ENCODE measurements around the gene DCLRE1A. TPM values are rescaled to one million over a fixed set of nuclear protein-coding genes. Genes with fewer than 3 reads are reported as not detected.

The DCLRE1A gene
- total RNA-seq, 1 donor from 2014 or later: 6.7 TPM

DNA sequence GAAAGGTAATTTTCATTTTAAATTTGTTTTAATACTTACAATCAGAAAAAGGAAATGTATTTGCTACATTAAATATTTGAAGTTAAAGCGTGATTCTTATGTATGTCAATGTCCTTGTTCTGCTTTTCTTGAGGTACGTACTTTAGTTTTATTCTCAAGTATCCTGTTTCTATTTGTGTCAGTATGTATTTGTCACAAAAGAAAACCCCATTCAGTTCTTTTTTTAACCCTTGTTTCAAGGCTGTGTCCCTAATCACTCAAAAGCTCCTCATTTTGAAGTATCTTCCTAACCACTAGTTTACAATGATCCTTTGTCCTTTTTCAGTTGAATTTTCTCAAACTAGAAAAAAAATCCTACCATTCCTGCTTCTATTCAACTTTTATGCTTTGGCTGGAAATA, 25.8 kb upstream of the DCLRE1A start:
- Mint-ChIP-seq H3K27ac (no peak overlapping the region), H3K36me3 (peaks cover 34% of the 10 kb centered on the region), H3K4me1 (no peaks in the 10 kb centered on the region), H3K9me3 (peaks cover 13% of the 10 kb centered on the region), H3K4me3 (no peak overlapping the region), H3K27me3 (ENCODE audit: low read depth) (no peaks in the 10 kb centered on the region)
- TF ChIP-seq, protein P1, sequence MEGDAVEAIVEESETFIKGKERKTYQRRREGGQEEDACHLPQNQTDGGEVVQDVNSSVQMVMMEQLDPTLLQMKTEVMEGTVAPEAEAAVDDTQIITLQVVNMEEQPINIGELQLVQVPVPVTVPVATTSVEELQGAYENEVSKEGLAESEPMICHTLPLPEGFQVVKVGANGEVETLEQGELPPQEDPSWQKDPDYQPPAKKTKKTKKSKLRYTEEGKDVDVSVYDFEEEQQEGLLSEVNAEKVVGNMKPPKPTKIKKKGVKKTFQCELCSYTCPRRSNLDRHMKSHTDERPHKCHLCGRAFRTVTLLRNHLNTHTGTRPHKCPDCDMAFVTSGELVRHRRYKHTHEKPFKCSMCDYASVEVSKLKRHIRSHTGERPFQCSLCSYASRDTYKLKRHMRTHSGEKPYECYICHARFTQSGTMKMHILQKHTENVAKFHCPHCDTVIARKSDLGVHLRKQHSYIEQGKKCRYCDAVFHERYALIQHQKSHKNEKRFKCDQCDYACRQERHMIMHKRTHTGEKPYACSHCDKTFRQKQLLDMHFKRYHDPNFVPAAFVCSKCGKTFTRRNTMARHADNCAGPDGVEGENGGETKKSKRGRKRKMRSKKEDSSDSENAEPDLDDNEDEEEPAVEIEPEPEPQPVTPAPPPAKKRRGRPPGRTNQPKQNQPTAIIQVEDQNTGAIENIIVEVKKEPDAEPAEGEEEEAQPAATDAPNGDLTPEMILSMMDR (IDR thresholded peaks at IDR 0.05; ENCODE audit: unreplicated experiment): no peak
- no peak for DNase-seq (ENCODE audit: low spot score in 2 of 2, unreplicated experiment in 2 of 2)

DNA sequence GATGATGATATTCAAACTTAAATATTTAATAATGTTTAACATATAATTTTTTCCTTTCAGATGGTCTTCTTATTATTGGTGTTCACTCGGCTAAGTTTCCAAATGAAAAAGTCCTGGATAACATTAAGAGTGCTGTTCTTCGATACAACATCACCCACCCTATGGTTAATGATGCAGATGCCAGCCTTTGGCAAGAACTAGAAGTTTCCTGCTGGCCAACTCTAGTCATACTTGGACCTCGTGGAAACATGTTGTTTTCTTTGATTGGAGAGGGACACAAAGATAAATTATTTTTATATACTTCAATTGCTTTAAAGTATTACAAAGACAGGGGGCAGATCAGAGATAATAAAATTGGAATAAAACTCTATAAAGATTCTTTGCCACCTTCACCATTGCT, 22.6 kb upstream of the DCLRE1A start:
- no peak overlapping the region for H3K27ac Mint-ChIP-seq
- peaks cover 28% of the 10 kb centered on the region for H3K36me3 Mint-ChIP-seq
- TF ChIP-seq, protein P1 (IDR thresholded peaks at IDR 0.05; ENCODE audit: unreplicated experiment): no peak
- no peak for DNase-seq (ENCODE audit: low spot score in 2 of 2, unreplicated experiment in 2 of 2)
- H3K9me3 Mint-ChIP-seq: peaks cover 21% of the 10 kb centered on the region
- H3K4me1 Mint-ChIP-seq: no peaks in the 10 kb centered on the region
- no peak overlapping the region for H3K4me3 Mint-ChIP-seq
- H3K27me3 Mint-ChIP-seq (ENCODE audit: low read depth): no peaks in the 10 kb centered on the region

DNA sequence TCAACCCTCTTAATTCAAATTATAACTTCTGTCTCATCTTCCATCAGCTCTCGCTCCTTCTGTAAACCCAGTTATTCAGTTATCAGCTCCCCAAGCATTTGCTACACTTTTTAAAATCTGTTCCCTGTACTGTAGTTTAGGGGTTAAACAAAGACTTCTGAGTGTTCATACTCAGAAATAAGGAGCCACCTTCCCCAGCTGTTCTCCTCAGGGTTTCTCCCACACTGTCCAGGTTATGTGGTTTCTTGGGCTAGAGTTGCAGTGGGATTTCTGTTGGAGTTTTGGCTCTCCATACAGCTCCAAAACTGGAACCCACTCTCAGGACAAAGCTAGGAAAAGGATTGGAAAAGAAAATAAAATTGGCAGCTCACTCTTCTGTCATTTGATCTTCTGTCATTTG, 21.3 kb upstream of the DCLRE1A start:
- H3K4me3 Mint-ChIP-seq: no peak overlapping the region
- peaks cover 26% of the 10 kb centered on the region for H3K9me3 Mint-ChIP-seq
- no peaks in the 10 kb centered on the region for H3K4me1 Mint-ChIP-seq
- TF ChIP-seq, protein P1 (IDR thresholded peaks at IDR 0.05; ENCODE audit: unreplicated experiment): no peak
- DNase-seq (ENCODE audit: low spot score in 2 of 2, unreplicated experiment in 2 of 2): no peak
- no peak overlapping the region for H3K27ac Mint-ChIP-seq
- peaks cover 33% of the 10 kb centered on the region for H3K36me3 Mint-ChIP-seq
- no peaks in the 10 kb centered on the region for H3K27me3 Mint-ChIP-seq (ENCODE audit: low read depth)

DNA sequence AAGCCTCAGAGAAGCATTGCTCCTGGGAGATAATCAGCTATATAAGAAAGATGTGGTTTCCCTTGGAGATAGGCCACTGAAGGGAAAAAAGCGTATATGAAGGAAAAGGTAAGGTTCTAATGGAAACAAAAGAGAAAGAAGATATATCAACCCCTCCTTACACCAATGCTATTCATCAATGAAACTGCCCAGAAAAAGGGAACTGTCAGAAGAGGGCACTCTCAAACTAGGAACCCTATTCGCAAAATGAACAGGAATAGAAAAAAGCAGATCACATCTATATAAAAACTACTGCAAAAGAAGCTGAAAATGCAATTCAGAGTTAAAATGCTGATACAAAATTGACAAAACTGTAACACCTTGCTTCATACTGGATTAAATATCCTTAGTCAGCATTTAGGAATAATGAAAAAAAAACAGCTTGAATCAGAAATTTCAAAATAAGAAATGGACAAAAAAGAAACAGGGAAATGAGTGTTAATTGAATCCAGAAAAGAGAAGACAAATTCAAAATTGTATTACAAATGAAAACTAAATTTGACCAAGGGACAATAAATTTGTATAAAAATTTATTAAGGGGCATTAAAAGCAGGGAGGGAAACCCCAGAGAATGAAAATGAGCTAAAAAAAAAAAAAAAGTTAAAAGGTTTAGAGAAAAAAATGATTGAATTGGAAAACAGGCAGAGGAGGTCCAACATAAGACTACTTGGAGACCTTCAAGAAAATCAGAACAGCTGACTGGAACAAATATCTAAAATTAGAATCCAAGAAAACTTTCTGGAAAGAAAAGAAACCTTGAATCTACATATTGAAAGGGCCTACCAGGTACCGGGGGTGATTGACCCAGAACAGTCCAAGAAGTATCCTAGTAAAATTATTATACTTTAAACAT, 18.5 kb upstream of the DCLRE1A start:
- TF ChIP-seq, protein P1 (IDR thresholded peaks at IDR 0.05; ENCODE audit: unreplicated experiment): no peak
- no peak for DNase-seq (ENCODE audit: low spot score in 2 of 2, unreplicated experiment in 2 of 2)
- Mint-ChIP-seq H3K9me3 (peaks cover 31% of the 10 kb centered on the region), H3K36me3 (peaks cover 44% of the 10 kb centered on the region), H3K27me3 (ENCODE audit: low read depth) (no peaks in the 10 kb centered on the region), H3K4me1 (no peaks in the 10 kb centered on the region), H3K27ac (no peak overlapping the region), H3K4me3 (no peak overlapping the region)

DNA sequence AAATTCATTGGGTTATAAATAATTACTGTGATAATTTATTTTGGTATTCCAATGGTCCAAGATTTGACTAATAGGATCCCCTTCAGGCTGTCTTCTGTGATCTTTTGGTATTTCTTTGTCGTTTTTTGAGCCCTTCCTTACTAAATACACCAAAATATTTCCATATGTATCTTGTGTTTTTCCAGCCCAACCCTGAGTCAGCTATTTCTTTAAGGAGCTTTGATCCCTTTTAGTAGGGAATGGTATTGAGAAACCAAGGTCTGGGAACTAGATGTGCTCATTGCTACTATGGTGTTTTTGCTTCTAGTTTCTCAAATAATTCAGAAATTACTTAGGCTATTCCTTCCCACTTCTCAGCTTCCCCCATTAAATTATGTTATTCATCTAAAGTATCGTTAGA, 15.9 kb upstream of the DCLRE1A start:
- H3K27me3 Mint-ChIP-seq (ENCODE audit: low read depth): no peaks in the 10 kb centered on the region
- TF ChIP-seq, protein P1 (IDR thresholded peaks at IDR 0.05; ENCODE audit: unreplicated experiment): no peak
- H3K27ac Mint-ChIP-seq: no peak overlapping the region
- H3K9me3 Mint-ChIP-seq: peaks cover 31% of the 10 kb centered on the region
- no peaks in the 10 kb centered on the region for H3K4me1 Mint-ChIP-seq
- peaks cover 45% of the 10 kb centered on the region for H3K36me3 Mint-ChIP-seq
- DNase-seq (ENCODE audit: low spot score in 2 of 2, unreplicated experiment in 2 of 2): no peak
- H3K4me3 Mint-ChIP-seq: no peak overlapping the region

Data from mesothelial cell of epicardium (in vitro differentiated cells).